OCI-LY7 (cell line): ENCODE results near the gene ADAM12.

Source experiments
- CTCF ChIP-seq: fragments of 200-600 bp; sonication (generic); conservative IDR thresholded peaks from 2 replicates; pipeline ENCODE4 v1.5.1; 2014; ENCODE audit warnings: mild to moderate bottlenecking, antibody characterized with exemption, low read length, moderate library complexity, mixed read lengths
- EZH2phosphoT487 ChIP-seq: fragments of 200-600 bp; sonication (generic); IDR thresholded peaks from 2 replicates; pipeline ENCODE4 v1.6.1; 2018; ENCODE audit warnings: low read depth, borderline replicate concordance, mild to moderate bottlenecking, mixed run types, antibody characterized with exemption, low read length, moderate library complexity, mixed read lengths

- TF ChIP-seq CTCF (no peak), EZH2phosphoT487 (no peak)
Observed at GRCh38 chr10:126243971-126244370, 144.3 kb downstream of the ADAM12 start.
